ENCODE measurements around the gene MYL5. TPM values are rescaled to one million over a fixed set of nuclear protein-coding genes. Genes with fewer than 3 reads are reported as not detected.

The MYL5 gene
- total and polyA plus RNA-seq, 2 of the 13 experiments (the other 11 are each of a cell fraction or from before 2014, with no cell fraction given), result 6.5 to 16.0 TPM

- TF ChIP-seq, protein P1, sequence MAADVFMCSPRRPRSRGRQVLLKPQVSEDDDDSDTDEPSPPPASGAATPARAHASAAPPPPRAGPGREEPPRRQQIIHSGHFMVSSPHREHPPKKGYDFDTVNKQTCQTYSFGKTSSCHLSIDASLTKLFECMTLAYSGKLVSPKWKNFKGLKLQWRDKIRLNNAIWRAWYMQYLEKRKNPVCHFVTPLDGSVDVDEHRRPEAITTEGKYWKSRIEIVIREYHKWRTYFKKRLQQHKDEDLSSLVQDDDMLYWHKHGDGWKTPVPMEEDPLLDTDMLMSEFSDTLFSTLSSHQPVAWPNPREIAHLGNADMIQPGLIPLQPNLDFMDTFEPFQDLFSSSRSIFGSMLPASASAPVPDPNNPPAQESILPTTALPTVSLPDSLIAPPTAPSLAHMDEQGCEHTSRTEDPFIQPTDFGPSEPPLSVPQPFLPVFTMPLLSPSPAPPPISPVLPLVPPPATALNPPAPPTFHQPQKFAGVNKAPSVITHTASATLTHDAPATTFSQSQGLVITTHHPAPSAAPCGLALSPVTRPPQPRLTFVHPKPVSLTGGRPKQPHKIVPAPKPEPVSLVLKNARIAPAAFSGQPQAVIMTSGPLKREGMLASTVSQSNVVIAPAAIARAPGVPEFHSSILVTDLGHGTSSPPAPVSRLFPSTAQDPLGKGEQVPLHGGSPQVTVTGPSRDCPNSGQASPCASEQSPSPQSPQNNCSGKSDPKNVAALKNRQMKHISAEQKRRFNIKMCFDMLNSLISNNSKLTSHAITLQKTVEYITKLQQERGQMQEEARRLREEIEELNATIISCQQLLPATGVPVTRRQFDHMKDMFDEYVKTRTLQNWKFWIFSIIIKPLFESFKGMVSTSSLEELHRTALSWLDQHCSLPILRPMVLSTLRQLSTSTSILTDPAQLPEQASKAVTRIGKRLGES (CRISPR knock-in tag; IDR thresholded peaks at IDR 0.05; ENCODE audit: borderline replicate concordance), result no peak
- TF ChIP-seq, protein P2, sequence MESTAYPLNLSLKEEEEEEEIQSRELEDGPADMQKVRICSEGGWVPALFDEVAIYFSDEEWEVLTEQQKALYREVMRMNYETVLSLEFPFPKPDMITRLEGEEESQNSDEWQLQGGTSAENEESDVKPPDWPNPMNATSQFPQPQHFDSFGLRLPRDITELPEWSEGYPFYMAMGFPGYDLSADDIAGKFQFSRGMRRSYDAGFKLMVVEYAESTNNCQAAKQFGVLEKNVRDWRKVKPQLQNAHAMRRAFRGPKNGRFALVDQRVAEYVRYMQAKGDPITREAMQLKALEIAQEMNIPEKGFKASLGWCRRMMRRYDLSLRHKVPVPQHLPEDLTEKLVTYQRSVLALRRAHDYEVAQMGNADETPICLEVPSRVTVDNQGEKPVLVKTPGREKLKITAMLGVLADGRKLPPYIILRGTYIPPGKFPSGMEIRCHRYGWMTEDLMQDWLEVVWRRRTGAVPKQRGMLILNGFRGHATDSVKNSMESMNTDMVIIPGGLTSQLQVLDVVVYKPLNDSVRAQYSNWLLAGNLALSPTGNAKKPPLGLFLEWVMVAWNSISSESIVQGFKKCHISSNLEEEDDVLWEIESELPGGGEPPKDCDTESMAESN (CRISPR knock-in tag; conservative IDR thresholded peaks at IDR 0.05), result peak; percentile 54; the same call in 1 of the 2 replicates
- TF ChIP-seq, protein P3, sequence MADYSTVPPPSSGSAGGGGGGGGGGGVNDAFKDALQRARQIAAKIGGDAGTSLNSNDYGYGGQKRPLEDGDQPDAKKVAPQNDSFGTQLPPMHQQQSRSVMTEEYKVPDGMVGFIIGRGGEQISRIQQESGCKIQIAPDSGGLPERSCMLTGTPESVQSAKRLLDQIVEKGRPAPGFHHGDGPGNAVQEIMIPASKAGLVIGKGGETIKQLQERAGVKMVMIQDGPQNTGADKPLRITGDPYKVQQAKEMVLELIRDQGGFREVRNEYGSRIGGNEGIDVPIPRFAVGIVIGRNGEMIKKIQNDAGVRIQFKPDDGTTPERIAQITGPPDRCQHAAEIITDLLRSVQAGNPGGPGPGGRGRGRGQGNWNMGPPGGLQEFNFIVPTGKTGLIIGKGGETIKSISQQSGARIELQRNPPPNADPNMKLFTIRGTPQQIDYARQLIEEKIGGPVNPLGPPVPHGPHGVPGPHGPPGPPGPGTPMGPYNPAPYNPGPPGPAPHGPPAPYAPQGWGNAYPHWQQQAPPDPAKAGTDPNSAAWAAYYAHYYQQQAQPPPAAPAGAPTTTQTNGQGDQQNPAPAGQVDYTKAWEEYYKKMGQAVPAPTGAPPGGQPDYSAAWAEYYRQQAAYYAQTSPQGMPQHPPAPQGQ (CRISPR knock-in tag; IDR thresholded peaks at IDR 0.05; ENCODE audit: borderline replicate concordance), result no peak
- TF ChIP-seq SP5 (CRISPR knock-in tag; IDR thresholded peaks at IDR 0.05; ENCODE audit: borderline replicate concordance, low read depth) (peak; percentile 52; the same call in 1 of the 2 replicates), NFYB (CRISPR knock-in tag; IDR thresholded peaks at IDR 0.05) (no peak), RELA (CRISPR knock-in tag; IDR thresholded peaks at IDR 0.05) (no peak), GFI1 (CRISPR knock-in tag; IDR thresholded peaks at IDR 0.05; ENCODE audit: borderline replicate concordance) (no peak), ZNF572 (CRISPR knock-in tag; IDR thresholded peaks at IDR 0.05) (no peak), ZSCAN29 (CRISPR knock-in tag; conservative IDR thresholded peaks at IDR 0.05) (no peak), FOXP4 (CRISPR knock-in tag; IDR thresholded peaks at IDR 0.05) (no peak), MAF1 (CRISPR knock-in tag; IDR thresholded peaks at IDR 0.05; ENCODE audit: borderline replicate concordance) (no peak), SMARCC2 (IDR thresholded peaks at IDR 0.05) (no peak), ZSCAN12 (CRISPR knock-in tag; IDR thresholded peaks at IDR 0.05) (no peak), TOE1 (CRISPR knock-in tag; IDR thresholded peaks at IDR 0.05) (no peak), ZNF547 (CRISPR knock-in tag; IDR thresholded peaks at IDR 0.05) (peak; percentile 9; the same call in 1 of the 2 replicates), SIX1 (CRISPR knock-in tag; IDR thresholded peaks at IDR 0.05; ENCODE audit: borderline replicate concordance) (no peak)
- TF ChIP-seq, protein P4, sequence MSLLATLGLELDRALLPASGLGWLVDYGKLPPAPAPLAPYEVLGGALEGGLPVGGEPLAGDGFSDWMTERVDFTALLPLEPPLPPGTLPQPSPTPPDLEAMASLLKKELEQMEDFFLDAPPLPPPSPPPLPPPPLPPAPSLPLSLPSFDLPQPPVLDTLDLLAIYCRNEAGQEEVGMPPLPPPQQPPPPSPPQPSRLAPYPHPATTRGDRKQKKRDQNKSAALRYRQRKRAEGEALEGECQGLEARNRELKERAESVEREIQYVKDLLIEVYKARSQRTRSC (CRISPR knock-in tag; IDR thresholded peaks at IDR 0.05; ENCODE audit: low read depth), result no peak
- TF ChIP-seq, protein P5, sequence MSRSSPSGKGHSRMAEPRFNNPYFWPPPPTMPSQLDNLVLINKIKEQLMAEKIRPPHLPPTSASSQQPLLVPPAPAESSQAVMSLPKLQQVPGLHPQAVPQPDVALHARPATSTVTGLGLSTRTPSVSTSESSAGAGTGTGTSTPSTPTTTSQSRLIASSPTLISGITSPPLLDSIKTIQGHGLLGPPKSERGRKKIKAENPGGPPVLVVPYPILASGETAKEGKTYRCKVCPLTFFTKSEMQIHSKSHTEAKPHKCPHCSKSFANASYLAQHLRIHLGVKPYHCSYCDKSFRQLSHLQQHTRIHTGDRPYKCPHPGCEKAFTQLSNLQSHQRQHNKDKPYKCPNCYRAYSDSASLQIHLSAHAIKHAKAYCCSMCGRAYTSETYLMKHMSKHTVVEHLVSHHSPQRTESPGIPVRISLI (CRISPR knock-in tag; IDR thresholded peaks at IDR 0.05; ENCODE audit: borderline replicate concordance), result no peak
Observed at GRCh38 chr4:705278-706082, 31.1 kb downstream of the MYL5 start, which contains the start of gene PCGF3 (continued).
